A673 (cell line): ENCODE data around the gene LINC01488. TPM values are rescaled to one million over a fixed set of nuclear protein-coding genes. Genes with fewer than 3 reads are reported as not detected.

Experiments
- BruUV-seq: library from RNA; stranded (reverse); fragments of 400-500 nt; replicated peaks from 2 replicates; lab custom pipeline; 2021; lab: Mats Ljungman, UMichigan
- CTCF ChIA-PET: fragments of 300-600 bp; sonication (Branson Sonifier 250); formaldehyde crosslinking; loops from one replicate; lab custom pipeline; 2022; ENCODE audit warnings: antibody characterized with exemption; lab: Charles Lee
- POLR2A ChIA-PET: fragments of 300-600 bp; sonication (Branson Sonifier 250); formaldehyde crosslinking; loops from one replicate; lab custom pipeline; 2022; ENCODE audit warnings: antibody characterized with exemption; ENCODE audit not compliant: low non-redundant PET; lab: Charles Lee
- DNase-seq: peaks from one replicate; pipeline ENCODE4 v3.0.0-alpha.2; 2015; ENCODE audit warnings: low spot score
- H3K27ac ChIP-seq: fragments of 200-600 bp; sonication (generic); 2 replicates; pipeline ENCODE4 v1.5.1; 2016; ENCODE audit warnings: mixed run types, low read depth, mild to moderate bottlenecking, mixed read lengths, antibody characterized with exemption, low read length; ENCODE audit not compliant: poor library complexity, severe bottlenecking
- H3K27me3 ChIP-seq: fragments of 200-600 bp; sonication (generic); replicated peaks from 2 replicates; pipeline ENCODE4 v1.6.1; 2017; ENCODE audit warnings: mixed run types, low read depth, mild to moderate bottlenecking, mixed read lengths, antibody characterized with exemption, low read length; ENCODE audit not compliant: insufficient read depth, poor library complexity
- H3K36me3 ChIP-seq: fragments of 200-600 bp; sonication (generic); 2 replicates; pipeline ENCODE4 v1.6.1; 2016; ENCODE audit warnings: mixed run types, mild to moderate bottlenecking, mixed read lengths, antibody characterized with exemption, low read length; ENCODE audit not compliant: insufficient read depth, poor library complexity, severe bottlenecking
- H3K4me1 ChIP-seq: fragments of 200-600 bp; sonication (generic); 2 replicates; pipeline ENCODE4 v1.6.1; 2017; ENCODE audit warnings: mixed run types, mild to moderate bottlenecking, mixed read lengths, antibody characterized with exemption, low read length; ENCODE audit not compliant: insufficient read depth, poor library complexity, severe bottlenecking
- H3K4me3 ChIP-seq: fragments of 200-600 bp; sonication (generic); 2 replicates; pipeline ENCODE4 v1.5.1; 2016; ENCODE audit warnings: low read depth, mixed run types, mild to moderate bottlenecking, mixed read lengths, low read length; ENCODE audit not compliant: poor library complexity, severe bottlenecking
- H3K9me3 ChIP-seq: fragments of 200-600 bp; sonication (generic); 2 replicates; pipeline ENCODE4 v1.6.1; 2016; ENCODE audit warnings: mixed run types, low read depth, mild to moderate bottlenecking, mixed read lengths, antibody characterized with exemption, low read length; ENCODE audit not compliant: poor library complexity, severe bottlenecking
- CTCF ChIP-seq: fragments of 300-800, 200-600 bp; sonication (generic); conservative IDR thresholded peaks from 2 replicates; pipeline ENCODE4 v1.5.1; 2017; ENCODE audit warnings: low read depth, mild to moderate bottlenecking, antibody characterized with exemption, low read length, moderate library complexity, mixed read lengths
- EZH2 ChIP-seq: fragments of 200-600 bp; sonication (generic); IDR thresholded peaks from 2 replicates; pipeline ENCODE4 v1.6.1; 2017; ENCODE audit warnings: borderline replicate concordance, low read depth, mild to moderate bottlenecking, mixed read lengths, antibody characterized with exemption, low read length; ENCODE audit not compliant: poor library complexity, severe bottlenecking
- intact Hi-C: fragments of 100-400 bp; cut with micrococcal nuclease; formaldehyde crosslinking; loops from one replicate; pipeline ENCODE4 v1.10.0; 2022; ENCODE audit not compliant: unreplicated experiment
- total RNA-seq: library from RNA; stranded (reverse); gene quantifications from 2 replicates; pipeline ENCODE4 v1.2.3, GENCODE V29; 2021

The LINC01488 gene
- total RNA-seq, 1 experiment from 2014 or later = not detected

GRCh38 chr11:69515271-69516245 is 34.1 kb downstream of the LINC01488 start:
- intact Hi-C loops = no loop called here
- TF ChIP-seq CTCF (no peak), EZH2 (no peak)
- no peak overlapping the region for H3K4me3 ChIP-seq
- DNase-seq = no peak
- H3K36me3 ChIP-seq = no peaks in the 10 kb centered on the region
- BruUV-seq = no TSS peak
- H3K4me1 ChIP-seq = no peaks in the 10 kb centered on the region
- no peak overlapping the region for H3K27ac ChIP-seq
- no peaks in the 10 kb centered on the region for H3K27me3 ChIP-seq
- POLR2A ChIA-PET = no interaction called here
- CTCF ChIA-PET = no interaction called here
- no peaks in the 10 kb centered on the region for H3K9me3 ChIP-seq

- BruUV-seq = no TSS peak
- DNase-seq = no peak
- no peaks in the 10 kb centered on the region for H3K36me3 ChIP-seq
- TF ChIP-seq CTCF (no peak), EZH2 (no peak)
- H3K4me1 ChIP-seq = no peaks in the 10 kb centered on the region
- CTCF ChIA-PET = no interaction called here
- intact Hi-C loops = no loop called here
- no peaks in the 10 kb centered on the region for H3K9me3 ChIP-seq
- H3K27ac ChIP-seq = no peak overlapping the region
- no peak overlapping the region for H3K4me3 ChIP-seq
- POLR2A ChIA-PET = no interaction called here
- no peaks in the 10 kb centered on the region for H3K27me3 ChIP-seq
Observed at GRCh38 chr11:69516526-69516925, 35.1 kb downstream of the LINC01488 start.

- no TSS peak for BruUV-seq
- no peak for DNase-seq
- no peak overlapping the region for H3K27ac ChIP-seq
- H3K4me1 ChIP-seq = no peaks in the 10 kb centered on the region
- CTCF ChIA-PET = no interaction called here
- H3K27me3 ChIP-seq = no peaks in the 10 kb centered on the region
- H3K4me3 ChIP-seq = no peak overlapping the region
- no peaks in the 10 kb centered on the region for H3K9me3 ChIP-seq
- TF ChIP-seq CTCF (no peak), EZH2 (no peak)
- POLR2A ChIA-PET = no interaction called here
- intact Hi-C loops = no loop called here
- no peaks in the 10 kb centered on the region for H3K36me3 ChIP-seq
Observed at GRCh38 chr11:69518081-69518950, 36.9 kb downstream of the LINC01488 start.
